GM18502 (cell line): ENCODE measurements around the gene KIF5A.
"Not testable (repeated sequence)": the region's sequence is repeated elsewhere in the genome, so short reads cannot be mapped to it uniquely, and the experiment has no call there.

Source experiments
- ATAC-seq: cut with Tn5 transposase; IDR thresholded peaks from one replicate; pipeline ENCODE4 v1.9.1; 2021; ENCODE audit warnings: mild to moderate bottlenecking; ENCODE audit not compliant: unreplicated experiment, poor library complexity

The KIF5A gene

GRCh38 chr12:57614948-57615500 is 65.2 kb downstream of the KIF5A start:
- ATAC-seq: no peak

DNA sequence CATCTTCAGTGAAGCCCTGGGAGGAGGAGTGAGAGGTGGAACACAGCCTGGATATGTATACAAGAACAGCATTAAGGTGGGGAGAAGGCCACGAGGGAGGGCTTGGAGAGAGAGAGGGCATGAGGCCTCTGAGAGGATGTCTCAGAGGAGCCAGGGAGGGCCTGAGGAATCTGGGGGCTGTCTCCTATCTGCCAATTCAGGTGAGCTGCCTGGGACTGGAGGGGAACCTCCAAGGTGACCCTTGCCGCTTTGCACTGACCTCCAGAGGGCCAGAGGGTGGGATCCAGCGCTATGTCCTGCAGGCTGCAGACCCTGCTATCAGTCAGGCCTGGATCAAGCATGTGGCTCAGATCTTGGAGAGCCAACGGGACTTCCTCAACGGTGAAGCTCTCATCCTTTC is 65.8 kb downstream of the KIF5A start:
- no peak for ATAC-seq

- no peak for ATAC-seq
Observed at GRCh38 chr12:57616383-57617101, 66.7 kb downstream of the KIF5A start.

GRCh38 chr12:57617942-57618341 is 68.1 kb downstream of the KIF5A start:
- ATAC-seq: no peak

- not testable (repeated sequence) for ATAC-seq
Observed at GRCh38 chr12:57618431-57618830, 68.6 kb downstream of the KIF5A start.

DNA sequence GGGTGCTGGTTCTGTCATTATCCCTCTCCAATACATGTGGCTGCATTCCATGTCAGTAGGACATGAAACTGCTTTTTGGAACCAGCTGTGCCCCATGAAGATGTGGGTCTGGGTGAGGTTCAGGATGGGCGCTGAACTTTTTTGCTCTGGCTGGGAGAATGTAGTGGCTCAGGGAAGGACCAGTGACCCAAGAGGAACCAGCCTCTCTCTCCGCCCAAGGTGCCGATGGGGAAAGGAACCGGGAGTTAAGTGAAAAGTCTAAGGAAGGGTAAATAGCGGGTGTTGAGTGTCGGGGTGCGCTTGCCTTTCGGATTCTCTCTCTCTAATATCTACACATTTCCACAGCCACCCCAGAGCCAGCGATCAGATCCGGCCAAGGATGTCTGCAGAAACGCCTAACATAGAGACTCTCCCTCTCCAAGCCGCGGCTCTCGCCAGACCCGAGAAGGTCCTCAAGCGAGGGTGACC is 69.2 kb downstream of the KIF5A start:
- ATAC-seq: no peak

- ATAC-seq: no peak
Observed at GRCh38 chr12:57619434-57620244, 69.8 kb downstream of the KIF5A start.

- ATAC-seq: no peak
Observed at GRCh38 chr12:57620245-57620935, 70.5 kb downstream of the KIF5A start.

- ATAC-seq: no peak
Observed at GRCh38 chr12:57620936-57621496, 71.2 kb downstream of the KIF5A start.

- ATAC-seq: peak; percentile 50
Observed at GRCh38 chr12:57621497-57622292, 71.9 kb downstream of the KIF5A start.

DNA sequence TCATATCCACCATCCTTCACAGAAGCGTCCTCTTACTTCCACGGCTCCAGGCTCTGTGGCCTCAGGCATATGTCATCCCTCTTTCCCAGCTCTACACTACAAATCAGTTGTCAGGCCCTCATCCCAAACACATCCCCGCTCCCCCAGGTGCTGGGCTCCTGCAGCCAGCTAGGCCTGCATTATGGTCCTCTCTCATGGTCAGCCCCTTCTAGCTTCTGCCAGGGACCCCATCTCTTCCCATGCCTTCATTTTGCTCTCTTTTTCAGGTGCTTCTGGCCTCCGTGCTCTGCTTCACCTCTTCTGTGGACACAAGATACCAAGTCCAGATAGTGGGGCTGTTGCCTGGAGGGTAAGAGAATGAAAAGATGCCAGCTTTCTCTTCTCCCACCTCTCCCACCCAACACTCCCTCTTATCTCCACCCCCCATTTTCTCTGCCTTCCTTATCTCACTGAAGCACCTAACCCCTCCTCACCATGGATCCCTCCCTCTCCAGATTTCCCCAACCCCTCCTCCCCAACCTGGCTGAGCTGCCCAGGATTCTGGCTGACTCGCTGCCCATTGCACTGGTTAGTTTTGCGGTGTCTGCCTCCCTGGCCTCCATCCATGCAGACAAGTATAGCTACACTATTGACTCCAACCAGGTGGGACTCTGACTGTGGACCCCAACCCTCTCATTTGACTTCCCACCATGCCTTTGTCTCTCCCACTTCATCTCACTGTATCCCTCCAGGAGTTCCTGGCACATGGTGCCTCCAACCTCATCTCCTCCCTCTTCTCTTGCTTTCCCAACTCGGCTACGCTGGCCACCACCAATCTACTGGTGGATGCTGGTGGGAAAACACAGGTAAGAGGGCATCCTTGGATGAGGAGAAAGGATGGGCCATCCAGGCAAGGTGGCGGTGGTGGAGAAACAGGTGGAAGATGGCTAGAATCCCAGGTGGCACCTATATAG is 72.7 kb downstream of the KIF5A start:
- no peak for ATAC-seq

DNA sequence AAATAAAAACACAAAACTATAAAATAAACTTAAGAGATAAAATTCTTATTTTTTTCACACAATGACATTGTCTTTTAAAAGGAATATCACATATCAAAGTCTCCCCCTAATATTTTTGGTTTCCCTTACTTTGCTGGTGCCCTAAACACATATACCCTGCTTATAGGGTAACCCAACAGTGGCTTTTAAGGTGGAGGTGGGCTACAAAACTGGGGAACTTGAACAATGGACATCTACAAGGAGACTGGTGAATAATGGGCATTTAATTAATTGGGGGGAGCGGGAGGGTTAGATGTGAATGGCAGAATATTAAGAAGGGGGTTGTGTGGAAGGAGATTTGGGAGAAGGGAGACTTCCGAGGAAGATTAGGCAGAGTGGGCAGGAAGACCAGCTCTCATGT is 73.5 kb downstream of the KIF5A start:
- ATAC-seq: no peak

DNA sequence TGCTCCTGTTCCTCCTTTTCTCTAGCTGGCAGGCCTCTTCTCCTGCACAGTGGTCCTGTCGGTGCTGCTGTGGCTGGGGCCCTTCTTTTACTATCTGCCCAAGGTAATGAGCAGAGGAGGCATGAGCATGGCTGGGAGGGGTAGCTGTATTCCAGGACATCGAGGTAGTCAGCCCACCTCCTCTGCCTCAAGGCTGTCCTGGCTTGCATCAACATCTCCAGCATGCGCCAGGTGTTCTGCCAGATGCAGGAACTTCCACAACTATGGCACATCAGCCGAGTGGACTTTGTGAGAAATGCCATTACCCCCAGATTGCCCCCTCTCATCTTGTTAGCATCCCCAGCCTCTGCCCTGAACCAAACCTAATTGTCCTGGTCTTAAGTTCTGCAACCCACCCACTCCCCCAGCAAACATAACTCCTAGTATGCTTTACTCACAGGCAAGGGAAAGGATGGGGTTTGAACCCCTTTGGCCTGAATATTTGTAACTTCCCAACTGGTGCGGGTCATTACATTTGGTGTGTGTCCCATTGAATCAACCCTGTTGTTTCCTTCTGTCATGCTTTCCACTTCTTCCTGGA is 74.1 kb downstream of the KIF5A start:
- no peak for ATAC-seq

DNA sequence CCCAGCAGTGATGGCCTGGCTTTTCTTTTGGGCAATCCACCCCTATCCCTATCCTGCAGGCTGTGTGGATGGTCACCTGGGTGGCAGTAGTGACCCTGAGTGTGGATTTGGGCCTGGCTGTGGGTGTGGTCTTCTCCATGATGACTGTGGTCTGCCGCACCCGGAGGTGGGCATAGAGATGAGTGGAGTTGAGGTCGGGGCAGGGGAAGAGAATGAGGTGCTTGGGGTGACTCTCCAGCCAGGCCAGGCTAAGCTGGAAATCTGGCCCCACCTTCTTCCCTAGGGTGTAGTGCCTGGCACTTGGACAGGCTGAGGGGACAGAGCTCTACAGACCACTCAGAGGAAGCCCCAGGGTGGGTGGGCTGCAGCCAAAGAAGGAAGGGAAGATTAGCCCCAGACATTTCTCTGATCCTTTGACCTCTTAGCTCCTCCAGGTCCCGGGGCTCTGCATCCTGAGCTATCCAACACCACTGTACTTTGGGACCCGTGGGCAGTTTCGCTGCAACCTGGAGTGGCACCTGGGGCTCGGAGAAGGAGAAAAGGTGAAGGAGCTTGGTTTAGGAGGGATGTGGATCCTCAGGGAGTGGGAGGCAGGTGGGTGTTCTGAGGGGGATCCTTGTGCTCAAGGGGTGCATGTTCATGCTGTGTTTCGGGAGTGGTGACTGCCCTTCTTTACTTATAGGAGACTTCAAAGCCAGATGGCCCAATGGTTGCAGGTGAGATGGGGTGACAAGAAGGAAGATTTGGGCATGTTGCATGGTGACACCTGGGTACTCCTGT is 74.8 kb downstream of the KIF5A start:
- no peak for ATAC-seq

DNA sequence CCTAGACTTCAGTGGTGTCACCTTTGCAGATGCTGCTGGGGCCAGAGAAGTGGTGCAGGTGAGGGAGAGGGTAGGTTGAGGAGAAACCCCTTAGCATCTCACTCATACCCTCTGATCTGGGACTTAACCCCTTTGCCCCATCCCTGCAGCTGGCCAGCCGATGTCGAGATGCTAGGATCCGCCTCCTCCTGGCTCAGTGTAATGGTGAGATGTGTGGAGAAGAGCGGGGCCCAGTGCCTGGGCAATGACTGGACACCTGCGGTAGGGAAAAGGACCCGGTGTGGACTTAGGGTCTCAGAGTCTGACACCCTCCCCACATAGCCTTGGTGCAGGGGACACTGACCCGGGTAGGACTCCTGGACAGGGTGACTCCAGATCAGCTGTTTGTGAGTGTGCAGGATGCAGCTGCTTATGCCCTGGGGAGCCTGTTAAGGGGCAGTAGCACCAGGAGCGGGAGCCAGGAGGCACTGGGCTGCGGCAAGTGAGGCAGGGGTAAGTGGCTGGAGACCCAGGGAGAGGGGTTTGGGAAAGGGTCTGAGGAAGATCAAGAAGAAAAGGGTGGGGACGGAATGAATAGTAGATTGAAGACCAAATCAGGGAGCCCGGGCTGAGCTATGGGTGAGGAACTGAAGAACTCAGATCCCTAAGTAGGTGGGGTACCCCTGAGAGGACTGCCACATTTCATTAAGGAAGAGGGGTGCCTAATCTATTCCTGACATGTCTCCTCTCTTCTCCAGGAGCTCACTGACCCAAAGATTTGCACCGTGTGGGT is 75.6 kb downstream of the KIF5A start:
- no peak for ATAC-seq

DNA sequence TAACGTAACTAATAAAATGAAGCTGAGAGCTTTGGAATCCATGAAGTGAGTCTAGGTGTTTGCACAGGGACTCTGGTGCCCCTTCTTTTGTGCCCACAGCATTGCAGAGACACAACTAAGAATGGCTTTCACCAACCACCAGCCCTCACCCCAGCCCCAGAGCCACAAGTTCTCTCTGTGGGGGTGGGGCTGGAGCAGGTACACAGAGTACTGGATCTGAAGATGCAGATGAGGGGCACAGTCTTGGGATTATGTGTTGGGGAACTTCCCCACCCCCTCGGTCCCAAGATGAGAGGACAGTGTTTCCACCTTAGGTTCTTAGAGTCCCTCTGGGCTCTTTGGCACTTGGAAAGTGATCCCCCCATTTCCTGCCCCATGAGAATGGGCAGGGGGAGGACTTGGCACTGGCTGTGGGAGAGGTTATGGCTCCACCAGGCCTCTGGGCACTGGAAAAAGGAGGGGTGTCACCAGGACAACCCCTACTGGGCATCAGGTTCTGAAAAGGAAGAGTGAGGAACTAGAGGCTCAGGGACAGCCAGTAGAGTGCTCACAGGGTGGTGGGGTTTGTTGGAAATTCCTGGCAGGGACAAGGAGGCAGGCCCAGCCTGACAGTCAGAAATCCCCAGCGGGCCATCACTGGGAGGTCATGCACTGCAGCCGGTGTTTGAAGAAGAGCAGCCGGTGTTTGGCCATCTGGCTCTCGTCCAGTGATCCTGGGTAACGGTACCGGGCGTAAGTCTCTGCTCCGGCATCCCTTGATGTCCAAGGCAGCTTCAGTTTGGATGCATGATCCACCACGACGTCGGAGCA is 76.5 kb downstream of the KIF5A start:
- ATAC-seq: no peak
